GM12878 (cell line): ENCODE data around the gene CTPS1. TPM values are rescaled to one million over a fixed set of nuclear protein-coding genes. Genes with fewer than 3 reads are reported as not detected.

ENCODE experiments used
- ATAC-seq: fragments of 200-7000 bp; cut with Tn5 transposase; 3 replicates; pipeline ENCODE4 v1.9.1; 2020; ENCODE audit warnings: mild to moderate bottlenecking, moderate library complexity
- BruUV-seq: library from RNA; stranded (reverse); fragments of 400-500 nt; replicated peaks from 2 replicates; lab custom pipeline; 2021; lab: Mats Ljungman, UMichigan
- CTCF ChIA-PET: fragments of 300-600 bp; sonication (Branson Sonifier 250); formaldehyde crosslinking; extraction: SDS; loops from one replicate; lab custom pipeline; 2021; ENCODE audit warnings: inconsistent platforms; lab: Yijun Ruan, JAX
- POLR2A ChIA-PET: fragments of 350-600 bp; formaldehyde crosslinking; extraction: SDS; loops from one replicate; lab custom pipeline; 2021; ENCODE audit warnings: inconsistent platforms; lab: Charles Lee
- RAD21 ChIA-PET: fragments of 300-600 bp; sonication (Branson Sonifier 250); formaldehyde crosslinking; loops from one replicate; lab custom pipeline; 2023; ENCODE audit warnings: antibody characterized with exemption; ENCODE audit not compliant: unreplicated experiment; lab: Charles Lee
- SMC1A ChIA-PET: fragments of 300-600 bp; sonication (Branson Sonifier 250); formaldehyde crosslinking; loops from one replicate; lab custom pipeline; 2023; ENCODE audit not compliant: unreplicated experiment, uncharacterized antibody; lab: Charles Lee
- DNase-seq: peaks from one replicate; pipeline ENCODE4 v3.0.0-alpha.2; 2011; ENCODE audit warnings: low read depth, low spot score
- FAIRE-seq: peaks from 3 replicates; lab custom pipeline; 2011; peaks lifted over from hg19 to GRCh38; lab: Jason Lieb, UNC
- H2AFZ ChIP-seq: 2 replicates; pipeline ENCODE4 v1.6.0; 2011; ENCODE audit warnings: low read depth, low read length, control low read depth; ENCODE audit not compliant: control insufficient read depth
- H3K27ac ChIP-seq: 2 replicates; pipeline ENCODE4 v1.5.1; 2011; ENCODE audit warnings: control low read depth; ENCODE audit not compliant: control insufficient read depth, insufficient read depth
- H3K27me3 ChIP-seq, 2 experiments: replicated peaks in 1 of 2; 2 replicates each; pipeline versions ENCODE4 v1.6.0 to v1.6.1; 2011; ENCODE audit warnings: low read length in 1 of 2; ENCODE audit not compliant: control insufficient read depth in 2 of 2, insufficient read depth in 2 of 2
- H3K36me3 ChIP-seq, 2 experiments: 2 replicates each; pipeline ENCODE4 v1.5.1; 2011; ENCODE audit warnings: low read length in 1 of 2; ENCODE audit not compliant: control insufficient read depth in 2 of 2, insufficient read depth in 2 of 2
- H3K4me1 ChIP-seq: 2 replicates; pipeline ENCODE4 v1.6.1; 2011; ENCODE audit warnings: mild to moderate bottlenecking, low read length, moderate library complexity, mixed read lengths; ENCODE audit not compliant: control insufficient read depth, insufficient read depth
- H3K4me2 ChIP-seq: 2 replicates; pipeline ENCODE4 v1.6.0; 2011; ENCODE audit warnings: control low read depth; ENCODE audit not compliant: control insufficient read depth, insufficient read depth
- H3K4me3 ChIP-seq: fragments of 200-600 bp; sonication (generic); 2 replicates; pipeline ENCODE4 v1.5.1; 2016
- H3K79me2 ChIP-seq: 2 replicates; pipeline ENCODE4 v1.6.0; 2011; ENCODE audit warnings: low read length; ENCODE audit not compliant: control insufficient read depth, insufficient read depth
- H3K9ac ChIP-seq: 2 replicates; pipeline ENCODE4 v1.8.0; 2011; ENCODE audit warnings: low read length, control low read depth, mixed read lengths; ENCODE audit not compliant: control insufficient read depth, insufficient read depth
- H3K9me3 ChIP-seq: replicated peaks from 3 replicates; pipeline ENCODE4 v1.5.1; 2011; ENCODE audit warnings: mild to moderate bottlenecking, low read length; ENCODE audit not compliant: control insufficient read depth, insufficient read depth
- H4K20me1 ChIP-seq: 2 replicates; pipeline ENCODE4 v1.6.0; 2011; ENCODE audit not compliant: control insufficient read depth, insufficient read depth
- BCL11A ChIP-seq: IDR thresholded peaks from 2 replicates; pipeline ENCODE4 v1.6.1; 2011; ENCODE audit warnings: low read depth, low read length
- BHLHE40 ChIP-seq, 2 experiments: fragments of 450-650 bp in 1 of 2; IDR thresholded peaks; 2 replicates each; pipeline ENCODE4 v1.6.1; 2011 to 2017; ENCODE audit warnings: low read depth in 2 of 2, borderline replicate concordance in 1 of 2, improper control_type of control experiment in 1 of 2, low read length in 1 of 2, mild to moderate bottlenecking in 1 of 2
- BRCA1 ChIP-seq: IDR thresholded peaks from 2 replicates; pipeline ENCODE4 v1.6.1; 2011; ENCODE audit warnings: low read depth, low read length, improper control_type of control experiment
- IKZF1 ChIP-seq: fragments of 450-650 bp; conservative IDR thresholded peaks from 2 replicates; pipeline ENCODE4 v1.6.1; 2017; ENCODE audit warnings: antibody characterized with exemption, mild to moderate bottlenecking
- KAT2A ChIP-seq: conservative IDR thresholded peaks from 2 replicates; pipeline ENCODE4 v1.6.1; 2011; ENCODE audit warnings: low read depth, low read length; ENCODE audit not compliant: control insufficient read depth
- NBN ChIP-seq: fragments of 450-650 bp; IDR thresholded peaks from 2 replicates; pipeline ENCODE4 v1.6.1; 2016
- WRNIP1 ChIP-seq: IDR thresholded peaks from 2 replicates; pipeline ENCODE4 v1.6.1; 2011; ENCODE audit warnings: low read depth, low read length, improper control_type of control experiment, borderline replicate concordance
- WGBS: methylation state at CpG from one replicate; pipeline ENCODE4 v1.1.6; 2016; ENCODE audit warnings: low lambda C conversion rate; ENCODE audit not compliant: insufficient replicate concordance, insufficient coverage; ENCODE audit errors: missing lambda C conversion rate; 5-methylcytosine and 5-hydroxymethylcytosine counted together
- in situ Hi-C: fragments of 300-500 bp; cut with MboI; formaldehyde crosslinking; loops from 9 replicates; pipeline ENCODE4 v1.14.3; 2018; ENCODE audit warnings: mixed read lengths
- intact Hi-C: fragments of 100-400 bp; cut with micrococcal nuclease; formaldehyde crosslinking; loops from one replicate; pipeline ENCODE4 v1.14.2; 2022; ENCODE audit not compliant: unreplicated experiment
- polyA plus RNA-seq, 11 experiments: library from polyadenylated mRNA; depleted of rRNA in 4 of 11; unstranded in 6 of 11; stranded (reverse) in 5 of 11; fragments of >200 nt; fragmentation: Nextera tagmentation in 4 of 11; fragmentation: Illumina TruSeq in 1 of 11; extraction: Ambion mirVana in 4 of 11; extraction: Trizol in 1 of 11; gene quantifications; 1 replicate in 1 of 11; 2 replicates in 10 of 11; pipeline versions ENCODE4 v1.2.1 to v1.2.3, GENCODE V29; 2011 to 2016; ENCODE audit warnings: inconsistent platforms in 2 of 11, missing spikeins in 2 of 11, low read depth in 1 of 11
- total RNA-seq, 4 experiments: library from RNA; depleted of rRNA in 3 of 4; stranded (reverse); fragments of >200 nt in 3 of 4; fragmentation: Illumina TruSeq in 1 of 4; extraction: Trizol in 1 of 4; gene quantifications; 2 replicates each; pipeline versions ENCODE4 v1.2.1 to v1.2.3, GENCODE V29; 2013 to 2021
- TF ChIP-seq, protein P1 (sequence below): IDR thresholded peaks from 2 replicates; pipeline ENCODE4 v1.6.1; 2011; ENCODE audit warnings: borderline replicate concordance, low read depth, mild to moderate bottlenecking, moderate library complexity, low read length; ENCODE audit not compliant: insufficient read depth, poor library complexity, severe bottlenecking
- TF ChIP-seq, protein P2 (sequence below): IDR thresholded peaks from 2 replicates; pipeline ENCODE4 v1.6.1; 2012; ENCODE audit warnings: low read depth, low read length, improper control_type of control experiment

The CTPS1 gene
- total and polyA plus RNA-seq, 10 of the 15 experiments (the other 5 are each of a cell fraction or from before 2014, with no cell fraction given), result 27.5 to 106 (median 62.8) TPM

DNA sequence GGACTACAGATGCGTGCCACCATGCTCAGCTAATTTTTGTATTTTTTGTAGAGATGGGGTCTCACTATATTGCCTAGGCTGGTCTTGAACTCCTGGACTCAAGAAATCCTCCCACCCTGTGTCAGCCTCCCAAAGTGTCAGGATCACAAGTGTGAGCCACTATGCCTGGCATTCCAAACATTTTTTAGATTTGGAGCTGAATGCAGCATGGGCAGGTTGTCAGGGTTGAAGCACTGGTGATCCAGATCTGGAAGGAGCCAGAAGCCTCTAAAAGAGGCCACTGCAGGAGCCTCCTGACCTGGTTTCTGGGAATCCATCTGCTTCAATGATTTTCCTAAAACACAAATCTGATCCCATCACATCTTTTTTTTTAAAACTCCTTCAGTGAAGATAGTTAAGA is 1.8 kb upstream of the CTPS1 start:
- Histone ChIP-seq H3K36me3 (no peaks in the 10 kb centered on the region), H4K20me1 (no peaks in the 10 kb centered on the region), H3K27ac (no peak overlapping the region), H3K27me3 (no peaks in the 10 kb centered on the region), H3K4me1 (peaks cover 4% of the 10 kb centered on the region; the same call in 1 of the 2 replicates), H3K9me3 (no peaks in the 10 kb centered on the region), H3K9ac (no peak overlapping the region), H3K4me2 (no peak overlapping the region), H3K79me2 (peaks cover 28% of the 10 kb centered on the region), H3K4me3 (no peak overlapping the region), H2AFZ (no peak overlapping the region)
- ChIA-PET POLR2A (interaction anchor here (0.8 kb wide), 1 partner anchor 25 kb away, joined by 6 read pairs; no protein-coding TSS in a partner anchor), SMC1A (interaction anchor here (1.0 kb wide), 1 partner anchor 79 kb away, joined by 3 read pairs; no protein-coding TSS in a partner anchor), CTCF (interaction anchor here (0.6 kb wide), 1 partner anchor 129 kb away, joined by 3 read pairs; no protein-coding TSS in a partner anchor), RAD21 (no interaction called here)
- FAIRE-seq (no peak), ATAC-seq (no peak), DNase-seq (no peak)
- TF ChIP-seq, protein P1, sequence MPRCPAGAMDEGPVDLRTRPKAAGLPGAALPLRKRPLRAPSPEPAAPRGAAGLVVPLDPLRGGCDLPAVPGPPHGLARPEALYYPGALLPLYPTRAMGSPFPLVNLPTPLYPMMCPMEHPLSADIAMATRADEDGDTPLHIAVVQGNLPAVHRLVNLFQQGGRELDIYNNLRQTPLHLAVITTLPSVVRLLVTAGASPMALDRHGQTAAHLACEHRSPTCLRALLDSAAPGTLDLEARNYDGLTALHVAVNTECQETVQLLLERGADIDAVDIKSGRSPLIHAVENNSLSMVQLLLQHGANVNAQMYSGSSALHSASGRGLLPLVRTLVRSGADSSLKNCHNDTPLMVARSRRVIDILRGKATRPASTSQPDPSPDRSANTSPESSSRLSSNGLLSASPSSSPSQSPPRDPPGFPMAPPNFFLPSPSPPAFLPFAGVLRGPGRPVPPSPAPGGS, result no peak
- TF ChIP-seq IKZF1 (no peak), BRCA1 (no peak), WRNIP1 (no peak), KAT2A (no peak), BCL11A (no peak), NBN (no peak), BHLHE40 (IDR thresholded peaks at IDR 0.05; ENCODE audit: borderline replicate concordance in 1 of 2, low read depth in 2 of 2, low read length in 1 of 2) (no peak)
- TF ChIP-seq, protein P2, sequence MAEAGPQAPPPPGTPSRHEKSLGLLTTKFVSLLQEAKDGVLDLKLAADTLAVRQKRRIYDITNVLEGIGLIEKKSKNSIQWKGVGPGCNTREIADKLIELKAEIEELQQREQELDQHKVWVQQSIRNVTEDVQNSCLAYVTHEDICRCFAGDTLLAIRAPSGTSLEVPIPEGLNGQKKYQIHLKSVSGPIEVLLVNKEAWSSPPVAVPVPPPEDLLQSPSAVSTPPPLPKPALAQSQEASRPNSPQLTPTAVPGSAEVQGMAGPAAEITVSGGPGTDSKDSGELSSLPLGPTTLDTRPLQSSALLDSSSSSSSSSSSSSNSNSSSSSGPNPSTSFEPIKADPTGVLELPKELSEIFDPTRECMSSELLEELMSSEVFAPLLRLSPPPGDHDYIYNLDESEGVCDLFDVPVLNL, result no peak
- intact Hi-C loops, result no loop called here
- WGBS, result 88% methylated on average over 1 of the region's 1 CpG
- in situ Hi-C loops, result no loop called here
- BruUV-seq, result no TSS peak
